ENCODE results near the gene AKT2.
"Not testable (repeated sequence)": the region's sequence is repeated elsewhere in the genome, so short reads cannot be mapped to it uniquely, and the experiment has no call there.

The AKT2 gene

DNA sequence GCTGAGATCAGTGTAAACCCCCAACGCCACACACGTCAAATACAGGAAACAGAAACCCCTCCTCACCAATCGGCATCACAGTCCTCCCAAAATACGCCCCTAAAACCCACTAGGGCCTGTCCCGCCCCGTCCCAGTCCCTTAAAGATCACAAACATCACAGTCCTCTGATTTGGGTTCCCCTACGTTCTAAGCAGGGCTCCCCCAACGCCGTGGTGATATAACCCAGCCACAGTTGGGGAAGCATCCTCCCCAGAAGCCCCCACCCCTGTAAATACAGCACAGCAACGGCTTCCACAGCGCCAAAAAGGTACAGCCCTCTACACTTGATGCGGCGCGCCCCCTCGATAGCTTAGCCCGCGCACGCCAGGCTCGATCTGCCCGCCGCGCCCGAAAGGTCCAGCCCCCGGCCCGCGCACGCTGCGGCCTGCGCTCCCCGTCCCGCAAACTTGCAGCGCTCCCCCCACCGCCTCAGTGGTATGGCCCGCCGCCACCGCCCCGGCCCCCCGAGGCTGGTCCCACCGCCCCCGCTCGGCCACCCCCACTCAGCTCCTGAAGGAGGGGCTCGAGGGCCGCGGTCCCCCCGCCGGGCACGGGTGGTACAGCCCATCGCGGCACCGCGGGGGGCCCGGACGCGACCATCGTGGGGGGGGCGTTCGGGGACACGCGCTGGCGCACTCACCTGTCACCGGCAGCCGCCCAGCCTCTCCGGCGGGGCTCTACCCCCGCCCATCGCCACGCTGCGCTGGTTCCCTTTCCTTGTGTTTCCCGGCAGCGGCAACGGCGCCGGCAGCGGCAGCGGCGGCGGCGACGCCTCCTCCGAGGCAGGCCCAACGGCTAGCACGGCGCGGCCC is at the start of gene AKT2:
AKT2 (minus strand) TSS at position 845 of the 852 bp plus-strand sequence. CDS start 20,078 bp downstream, outside the sequence.
- DNase-seq = peak; percentile 74

DNA sequence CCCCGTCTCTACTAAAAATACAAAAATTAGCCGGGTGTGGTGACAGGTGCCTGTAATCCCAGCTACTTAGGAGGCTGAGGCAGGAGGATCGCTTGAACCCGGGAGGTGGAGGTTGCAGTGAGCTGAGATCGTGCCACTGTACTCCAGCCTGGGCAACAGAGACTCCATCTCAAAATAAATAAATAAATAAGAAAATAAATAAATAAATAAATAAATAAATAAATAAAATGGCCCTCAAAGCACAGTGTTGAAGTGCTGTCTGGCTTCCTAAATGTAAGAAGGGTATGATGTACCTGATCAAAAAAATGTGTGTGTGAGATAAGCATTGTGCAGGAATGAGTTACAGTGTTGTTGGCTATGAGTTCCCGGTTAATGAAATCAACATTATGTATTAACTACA is 47.9 kb upstream of the AKT2 start:
- not testable (repeated sequence) for DNase-seq

DNA sequence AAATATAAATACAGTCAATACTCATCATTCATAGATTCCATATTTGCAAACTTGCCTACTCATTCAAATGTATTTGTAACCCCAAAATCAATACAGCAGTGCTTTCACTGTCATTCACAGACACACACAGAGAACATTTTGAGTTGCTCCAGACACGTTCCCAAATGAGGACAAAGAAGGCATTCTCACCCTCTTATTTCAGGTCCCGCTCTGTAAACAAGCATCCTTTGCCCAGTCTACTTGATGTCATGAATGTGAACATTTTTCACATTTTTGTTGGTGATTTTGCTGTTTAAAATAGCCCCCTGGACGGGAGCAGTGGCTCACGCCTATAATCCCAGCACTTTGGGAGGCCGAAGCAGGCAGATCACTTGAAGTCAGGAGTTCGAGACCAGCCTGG is 47.5 kb upstream of the AKT2 start:
- DNase-seq = no peak

DNA sequence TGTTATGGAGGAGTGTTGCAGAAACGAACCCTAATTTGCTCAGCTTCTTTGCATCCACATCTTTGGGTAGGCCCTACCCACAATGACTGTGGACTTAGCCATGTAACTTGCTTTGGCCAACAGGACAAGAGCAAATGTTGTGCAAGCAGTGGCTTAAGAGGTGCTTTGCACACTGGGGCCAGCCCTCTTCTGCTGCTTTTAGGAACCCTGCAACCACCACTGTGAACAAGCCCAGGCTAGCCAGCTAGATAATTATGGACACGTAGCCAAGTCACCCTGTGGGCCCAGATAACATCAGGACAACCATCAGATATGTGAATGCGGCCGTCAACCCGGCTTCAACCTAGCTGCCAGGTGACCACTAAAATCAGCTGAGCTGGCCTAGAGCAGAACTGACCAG is 45.9 kb upstream of the AKT2 start:
- DNase-seq = no peak

DNA sequence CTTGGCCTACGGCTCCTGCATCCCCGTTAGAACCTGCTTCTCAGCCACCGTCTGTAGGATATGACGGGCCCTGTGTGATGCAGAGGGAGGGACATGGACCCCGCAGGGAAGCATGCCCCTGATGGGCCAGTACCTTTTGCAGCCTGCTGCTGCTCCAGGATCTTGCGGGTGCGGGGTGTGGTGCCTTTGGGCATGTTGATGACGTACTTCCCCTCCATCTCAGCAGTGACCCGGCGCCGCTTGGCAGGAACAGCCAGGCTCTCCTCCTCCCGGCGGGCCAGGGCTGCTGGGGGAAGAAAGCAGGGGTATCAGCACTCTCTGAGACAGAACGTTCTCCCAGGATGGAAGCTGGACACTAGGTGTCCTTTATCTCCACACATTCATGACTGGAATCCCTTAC is 41.1 kb upstream of the AKT2 start:
- DNase-seq = no peak

DNA sequence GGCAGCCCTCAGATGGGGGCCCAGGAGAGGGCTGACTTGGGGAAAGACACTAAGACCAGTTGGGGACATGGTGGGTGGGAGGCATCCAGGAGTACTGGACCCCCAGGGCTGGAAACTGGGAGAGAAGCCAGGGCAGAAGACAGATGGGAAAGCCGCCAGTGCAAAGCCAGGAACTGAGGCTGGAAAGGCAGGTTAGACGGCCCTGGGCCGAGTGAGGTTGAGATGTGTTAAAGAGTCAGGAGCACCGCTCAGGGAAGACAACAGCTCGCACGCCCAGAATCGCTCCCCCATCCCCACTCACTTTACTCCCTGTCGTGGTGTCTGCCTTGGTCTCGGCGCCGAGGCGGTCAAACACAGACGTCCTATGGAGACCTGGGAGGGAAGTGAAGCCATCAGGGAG is 38.6 kb upstream of the AKT2 start:
- DNase-seq = no peak

DNA sequence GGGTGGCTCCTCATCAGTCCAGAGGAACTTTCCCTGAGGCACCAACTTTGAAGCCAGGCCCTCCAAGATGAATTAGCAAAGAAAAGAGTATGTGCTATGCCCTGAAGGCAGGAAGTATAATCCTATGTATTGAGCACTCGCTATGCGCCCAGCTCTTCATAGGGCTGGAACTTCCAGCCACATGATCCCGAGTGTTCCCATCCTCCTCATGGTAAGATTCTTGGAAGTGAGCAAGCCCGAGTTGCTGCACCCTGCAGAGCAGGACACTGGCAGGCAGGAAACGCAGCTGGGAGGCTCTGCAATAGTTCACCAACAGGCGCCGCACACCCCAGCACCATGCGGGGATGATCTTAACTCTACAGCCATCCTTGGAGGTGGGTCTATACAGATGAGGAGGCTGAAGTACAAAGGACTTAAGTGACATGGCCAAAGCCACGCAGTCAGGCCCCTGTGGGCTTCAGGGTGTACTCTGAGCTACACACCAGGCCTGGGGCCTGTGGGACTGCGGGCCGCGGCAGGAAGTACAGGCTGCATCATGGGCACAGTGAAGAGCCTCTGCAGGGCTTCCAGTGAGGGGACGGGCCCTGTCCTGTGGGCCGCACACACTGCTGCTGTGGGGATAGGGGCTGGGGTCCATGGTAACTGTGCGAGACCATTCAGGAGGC is 37.9 kb upstream of the AKT2 start:
- DNase-seq = no peak

DNA sequence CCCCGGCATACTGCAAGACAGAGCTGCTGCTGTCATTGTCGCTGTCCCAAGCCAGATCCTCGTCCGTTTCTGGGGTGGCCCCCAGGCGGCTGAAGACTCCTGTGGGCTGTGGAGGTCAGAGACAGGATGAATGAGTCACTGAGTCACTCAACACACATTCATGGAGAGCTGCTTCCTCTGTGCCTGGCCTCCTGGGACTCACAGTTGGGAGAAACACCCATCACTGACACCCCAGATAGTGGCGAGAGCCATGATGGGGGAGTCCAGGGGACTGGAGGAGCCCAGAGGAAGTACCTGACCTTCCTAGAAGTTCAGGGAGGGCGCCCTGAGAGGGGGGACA is 37.1 kb upstream of the AKT2 start:
- DNase-seq = no peak

DNA sequence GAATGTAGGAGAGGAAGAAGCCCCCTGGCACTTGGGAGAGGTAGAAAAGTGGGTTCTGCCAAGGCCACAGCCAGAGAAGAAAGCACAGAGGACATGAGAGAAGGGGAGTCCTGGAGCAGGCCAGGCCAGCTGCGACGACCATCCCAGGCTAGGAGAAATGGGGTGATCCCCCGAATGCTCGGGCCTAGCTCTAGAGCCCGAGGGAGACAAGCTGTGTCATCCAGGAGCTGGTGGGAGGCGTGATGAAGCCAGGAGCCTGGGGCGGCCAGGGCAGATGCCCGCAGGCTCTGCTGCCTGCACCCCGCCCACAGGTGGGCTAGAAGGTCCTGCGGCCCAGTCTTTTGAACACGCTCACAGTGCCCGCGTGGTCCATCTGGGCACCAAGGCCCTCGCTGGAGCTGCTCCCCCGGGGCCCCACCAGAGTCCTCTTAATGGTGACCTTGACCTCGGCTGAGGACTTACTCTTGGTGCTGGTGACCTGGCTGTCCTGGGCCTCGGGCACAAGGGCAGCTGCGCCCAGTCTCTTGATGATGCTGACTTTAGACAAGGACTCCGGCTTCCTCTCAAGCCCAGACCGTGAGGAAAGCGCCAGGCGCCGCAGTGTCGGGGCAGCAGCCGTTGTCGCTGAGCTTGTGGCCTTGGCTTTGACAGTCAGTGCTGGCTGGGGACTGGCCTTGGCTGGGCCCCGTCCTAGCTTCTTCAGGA is 36.6 kb upstream of the AKT2 start:
- no peak for DNase-seq

DNA sequence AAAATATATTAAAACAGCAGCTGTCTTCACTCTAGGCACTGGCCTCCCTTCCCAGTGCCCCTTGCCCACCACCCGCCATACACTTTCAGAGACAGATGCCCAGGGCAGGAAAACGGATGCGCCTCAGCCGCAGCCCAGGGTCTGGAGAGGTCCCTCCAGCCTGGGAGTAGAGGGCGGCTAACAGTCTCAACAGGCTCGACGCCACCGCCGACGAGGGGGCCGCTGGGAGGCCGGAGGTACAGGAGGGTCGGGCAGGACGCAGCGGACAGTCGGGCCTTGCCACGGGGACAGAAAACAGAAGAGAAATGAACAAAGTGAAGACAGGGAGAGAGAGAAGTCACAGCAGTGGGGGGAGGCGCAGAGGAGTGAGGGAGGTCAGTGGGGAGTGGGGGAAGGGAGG is 35.9 kb upstream of the AKT2 start:
- no peak for DNase-seq

DNA sequence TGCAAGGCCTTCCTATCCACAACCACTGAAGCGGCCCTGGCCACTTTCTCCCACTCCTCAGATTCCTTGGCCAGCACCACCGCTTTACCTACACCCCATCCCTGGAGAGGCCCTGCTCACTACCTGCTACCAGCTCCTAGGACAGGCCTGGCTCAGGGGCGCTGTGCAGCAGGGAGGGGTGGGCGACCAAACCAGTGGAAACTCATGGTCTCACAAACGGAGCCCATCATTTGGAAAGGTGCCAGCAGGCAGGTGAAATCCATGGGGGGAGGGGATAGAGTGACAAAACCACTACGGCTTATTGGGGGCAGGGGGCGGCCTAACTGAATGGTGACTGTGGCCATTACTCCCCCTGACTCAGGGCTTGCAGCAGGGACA is 35.4 kb upstream of the AKT2 start:
- no peak for DNase-seq

DNA sequence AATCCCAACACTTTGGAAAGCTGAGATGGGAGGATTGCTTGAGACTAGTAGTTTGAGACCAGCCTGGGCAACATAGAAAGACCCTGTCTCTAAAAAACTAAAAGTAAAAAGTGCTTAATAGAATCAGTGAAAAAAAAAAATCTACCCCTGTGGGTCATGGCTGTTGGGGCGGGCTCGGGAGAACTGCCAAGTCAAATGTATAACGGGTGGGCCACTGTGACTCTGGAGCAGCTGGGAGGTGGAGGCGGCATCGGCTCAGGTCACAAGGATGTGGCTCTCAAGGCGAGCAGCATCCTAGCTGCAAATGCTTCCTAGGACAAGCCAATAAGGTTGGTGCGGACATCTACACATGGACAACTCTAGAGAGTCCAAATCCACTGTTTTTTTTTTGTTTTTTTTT is 32.2 kb upstream of the AKT2 start:
- DNase-seq = no peak

DNA sequence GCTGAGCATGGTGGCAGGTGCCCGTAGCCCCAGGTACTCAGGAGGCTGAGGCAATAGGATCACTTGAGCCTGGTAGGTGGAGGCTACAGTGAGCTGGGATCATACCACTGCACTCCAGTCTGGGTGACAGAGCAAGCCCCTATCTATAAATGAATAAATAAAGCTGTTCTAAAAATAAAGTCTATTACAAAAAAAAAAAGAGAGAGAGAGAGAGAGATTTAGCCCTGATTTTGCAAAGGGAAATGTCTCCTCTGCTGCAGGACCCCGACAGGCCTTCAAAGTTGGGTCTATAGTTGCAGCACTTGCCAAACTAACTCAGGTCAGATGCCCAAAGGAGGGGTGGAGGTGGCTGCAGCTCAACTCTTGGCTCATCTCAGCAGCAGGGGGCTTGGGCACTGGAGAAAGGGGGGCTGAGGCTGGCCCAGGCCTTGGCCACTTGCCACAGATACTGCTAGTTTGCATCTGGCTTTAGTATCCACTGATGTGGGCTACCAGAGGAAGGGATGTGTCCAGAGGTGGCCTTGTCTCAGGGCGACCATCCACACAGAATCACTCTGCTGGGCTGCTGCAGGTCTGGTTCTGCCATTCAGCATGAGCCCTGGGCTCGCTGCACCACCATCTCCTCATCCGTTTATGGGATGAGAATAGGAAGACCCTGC is 30.8 kb upstream of the AKT2 start:
- DNase-seq = no peak

DNA sequence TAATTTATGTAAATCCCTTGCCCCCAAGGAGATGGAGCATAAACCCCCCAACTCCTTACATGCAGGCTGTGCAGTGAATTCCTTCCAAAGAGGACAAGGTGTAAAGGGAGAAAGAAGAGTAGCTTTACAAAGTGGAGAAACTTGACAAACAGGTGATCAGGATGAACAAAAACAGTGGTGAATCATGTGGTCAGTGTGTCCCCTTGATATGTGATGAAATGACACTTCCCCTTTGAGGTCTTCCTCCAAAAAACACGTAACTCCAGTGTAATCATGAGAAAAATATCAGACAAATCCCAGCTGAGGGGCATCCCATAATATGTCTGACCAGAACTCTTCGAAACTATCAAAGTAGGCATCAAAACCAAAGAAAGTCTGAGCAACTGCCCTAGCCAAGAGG is 29.5 kb upstream of the AKT2 start:
- peak; percentile 89 for DNase-seq

DNA sequence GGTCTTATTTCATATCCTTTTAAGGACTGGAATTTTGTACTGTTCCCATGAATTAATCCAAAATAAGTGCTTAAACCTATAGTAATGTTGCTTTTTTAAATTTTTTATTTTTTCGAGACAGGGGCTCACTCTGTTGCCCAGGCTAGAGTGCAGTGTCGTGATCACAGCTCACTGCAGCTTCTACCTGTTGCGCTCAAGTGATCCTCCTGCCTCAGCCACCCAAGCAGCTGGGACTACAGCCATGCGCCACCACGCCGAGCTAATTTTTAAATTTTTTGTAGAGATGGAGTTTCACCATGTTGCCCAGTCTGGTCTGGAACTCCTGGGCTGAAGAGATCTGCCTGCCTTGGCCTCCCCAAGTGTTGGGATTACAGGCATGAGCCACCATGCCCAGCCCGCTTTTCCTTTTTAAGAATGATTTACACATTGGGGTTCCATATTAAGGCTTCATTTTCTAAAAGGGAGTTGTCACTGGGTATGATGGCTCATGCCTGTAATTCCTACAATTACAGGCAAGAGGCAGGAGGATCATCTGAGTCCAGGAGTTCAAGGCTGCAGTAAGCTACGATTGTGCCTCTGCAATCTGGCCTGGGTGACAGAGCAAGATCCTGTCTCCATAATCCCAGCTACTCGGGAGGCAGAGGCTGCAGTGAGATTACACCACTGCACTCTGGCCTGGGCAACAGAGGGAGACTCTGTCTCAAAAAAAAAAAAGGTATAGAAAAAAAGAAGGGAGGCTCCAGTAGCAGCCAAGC is 28.3 kb upstream of the AKT2 start:
- no peak for DNase-seq

DNA sequence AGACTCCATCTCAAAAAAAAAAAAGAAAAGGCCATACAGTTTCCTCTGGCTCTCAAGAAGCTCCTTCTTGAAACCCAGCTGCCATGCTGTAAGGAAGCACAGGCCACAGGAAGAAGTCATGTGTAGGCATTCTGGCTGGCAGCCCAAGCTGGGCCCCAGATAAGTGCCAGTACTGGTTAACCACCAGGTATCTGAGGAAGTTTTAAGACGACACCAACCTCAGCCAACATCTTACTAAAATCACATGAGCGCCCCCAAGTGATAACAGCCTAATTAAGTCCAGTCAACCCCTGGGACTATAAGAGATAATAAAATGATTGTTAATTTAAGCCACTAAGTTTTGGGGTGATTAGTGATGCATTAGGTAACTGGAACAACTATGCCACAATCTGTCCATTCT is 27.4 kb upstream of the AKT2 start:
- peak; percentile 42 for DNase-seq

DNA sequence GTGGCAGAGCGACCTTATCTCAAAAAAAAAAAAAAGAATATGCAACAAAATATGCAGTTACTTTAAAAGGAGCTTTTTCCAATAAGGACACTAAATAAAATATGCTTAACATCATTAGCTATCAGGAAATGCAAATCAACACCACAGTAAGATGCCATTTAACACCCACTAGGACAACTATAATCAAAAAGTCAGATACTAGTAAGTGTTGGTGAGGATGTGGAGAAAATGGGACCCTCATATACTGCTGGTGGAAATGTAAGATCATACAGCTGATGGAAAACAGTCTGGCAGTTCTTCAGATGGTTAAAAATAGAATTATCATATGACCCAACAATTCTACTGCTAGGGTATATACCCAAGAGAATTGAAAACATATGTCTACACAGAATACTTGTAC is 24.5 kb upstream of the AKT2 start:
- DNase-seq = no peak

DNA sequence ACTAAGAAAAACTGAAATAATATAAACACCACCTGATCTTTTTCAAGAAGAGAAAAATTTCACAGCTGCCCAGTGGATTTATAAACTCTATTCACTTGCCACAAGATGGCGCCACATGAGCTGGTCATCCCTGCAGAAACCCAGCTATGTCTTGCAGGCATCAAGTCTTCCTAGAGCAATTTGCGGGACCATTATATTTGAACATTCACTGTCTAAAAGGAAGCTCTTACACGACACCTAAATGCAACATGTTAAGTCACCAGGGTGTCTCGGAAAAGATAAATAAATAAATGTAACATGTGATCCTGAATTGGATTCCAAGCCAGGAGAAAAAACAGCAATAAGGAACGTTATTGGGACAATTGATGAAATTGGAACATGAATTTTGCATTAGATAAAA is 20.3 kb upstream of the AKT2 start:
- DNase-seq = peak; percentile 91

DNA sequence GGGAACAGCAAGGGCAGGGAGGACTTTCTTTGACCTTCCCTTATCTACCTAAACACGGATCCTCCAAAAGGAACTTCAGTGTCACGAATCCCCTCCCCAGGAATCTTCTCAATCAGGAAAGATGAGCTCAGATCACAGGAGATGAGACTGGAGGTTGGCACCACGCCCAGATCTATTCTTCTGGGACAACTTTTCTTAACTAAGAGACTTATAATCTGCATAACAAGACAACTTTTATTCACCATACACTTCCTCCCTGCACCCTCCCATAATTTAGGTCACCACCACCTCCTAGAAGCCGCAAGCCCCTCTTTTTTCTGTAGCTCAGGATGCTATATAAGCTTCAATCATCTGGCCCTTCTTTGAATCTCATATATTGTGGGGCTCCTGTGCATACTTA is 19.2 kb upstream of the AKT2 start:
- no peak for DNase-seq

DNA sequence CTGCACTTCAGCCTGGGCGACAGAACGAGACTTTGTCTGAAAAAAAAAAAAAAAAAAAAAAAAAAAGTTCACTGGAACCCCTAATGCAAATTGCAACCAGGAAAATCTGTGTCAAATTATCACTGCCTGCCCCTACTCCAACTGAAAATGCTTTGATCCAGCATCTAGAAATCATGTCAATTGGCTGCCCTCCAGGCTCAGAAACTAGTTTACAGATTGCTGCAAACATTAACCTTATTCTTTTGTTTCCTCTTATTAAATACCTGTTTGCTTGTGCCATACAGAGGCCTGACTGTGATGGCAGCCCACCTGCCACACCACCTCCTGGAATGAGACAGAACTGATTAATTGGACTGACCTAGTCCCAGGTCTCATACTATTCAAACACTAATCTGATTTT is 18.6 kb upstream of the AKT2 start:
- DNase-seq = no peak

DNA sequence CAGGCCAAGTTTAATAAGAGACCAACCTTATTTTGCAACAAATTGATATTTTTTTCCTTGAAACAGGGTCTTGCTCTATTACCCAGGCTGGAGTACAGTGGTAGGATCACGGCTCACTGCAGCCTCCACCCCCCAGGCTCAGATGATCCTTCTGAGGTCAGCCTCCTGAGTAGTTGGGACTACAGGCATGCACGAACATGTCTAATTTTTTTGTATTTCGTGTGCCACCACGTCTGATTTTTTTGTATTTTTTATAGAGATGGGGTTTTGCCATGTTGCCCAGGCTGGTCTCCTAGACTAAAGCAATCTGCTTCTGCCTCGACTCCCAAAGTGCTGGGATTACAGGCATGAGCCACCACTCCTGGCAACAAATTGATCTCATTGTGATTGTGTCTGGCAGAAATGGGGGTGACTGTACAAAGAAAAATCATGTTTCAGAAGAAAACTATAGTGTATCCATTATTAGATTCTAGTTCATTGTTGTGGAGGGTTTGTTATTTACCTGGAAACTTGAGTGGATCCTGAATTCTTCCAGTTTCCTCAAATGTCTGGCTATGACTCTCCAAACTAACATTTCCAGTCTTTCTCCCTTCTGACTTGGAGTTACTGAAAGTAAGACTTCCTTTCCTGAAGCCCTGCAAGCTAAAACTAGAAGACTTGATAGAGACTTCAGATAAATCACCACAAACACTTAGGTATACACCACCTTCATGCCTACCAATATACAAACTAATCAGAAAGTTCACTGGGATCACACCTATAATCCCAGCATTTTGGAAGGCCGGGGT is 17.3 kb upstream of the AKT2 start:
- DNase-seq = no peak

DNA sequence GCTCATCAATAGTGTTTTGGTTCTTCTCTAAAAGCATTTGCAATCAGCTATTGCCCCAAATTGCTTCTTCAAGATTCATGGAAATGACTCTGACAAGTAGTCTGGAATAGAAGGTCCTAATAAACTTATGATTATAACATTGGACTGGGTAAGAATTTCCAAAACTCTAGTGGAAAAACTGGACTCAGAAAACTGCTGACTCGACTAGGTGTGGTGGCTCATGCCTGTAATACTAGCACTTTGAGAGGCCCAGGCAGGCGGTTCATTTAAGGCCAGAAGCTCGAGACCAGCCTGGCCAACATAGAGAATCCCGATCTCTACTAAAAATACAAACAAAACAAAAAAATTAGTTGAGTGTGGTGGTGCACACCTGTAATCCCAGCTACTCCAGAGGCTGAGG is 15.5 kb upstream of the AKT2 start:
- no peak for DNase-seq
